Daoy (cell line): Measurements from ENCODE around the gene MORC4. TPM values are rescaled to one million over a fixed set of nuclear protein-coding genes. Genes with fewer than 3 reads are reported as not detected.

ENCODE experiments used
- DNase-seq: peaks from one replicate; pipeline ENCODE4 v3.0.0-alpha.2; 2015; ENCODE audit warnings: low read depth
- total RNA-seq: library from RNA; depleted of rRNA; stranded (reverse); fragments of >200 nt; shearing (Covaris generic); gene quantifications from 2 replicates; pipeline ENCODE4 v1.2.3, GENCODE V29; 2014

The MORC4 gene
- total RNA-seq, 1 experiment from 2014 or later: 9.9 TPM

DNA sequence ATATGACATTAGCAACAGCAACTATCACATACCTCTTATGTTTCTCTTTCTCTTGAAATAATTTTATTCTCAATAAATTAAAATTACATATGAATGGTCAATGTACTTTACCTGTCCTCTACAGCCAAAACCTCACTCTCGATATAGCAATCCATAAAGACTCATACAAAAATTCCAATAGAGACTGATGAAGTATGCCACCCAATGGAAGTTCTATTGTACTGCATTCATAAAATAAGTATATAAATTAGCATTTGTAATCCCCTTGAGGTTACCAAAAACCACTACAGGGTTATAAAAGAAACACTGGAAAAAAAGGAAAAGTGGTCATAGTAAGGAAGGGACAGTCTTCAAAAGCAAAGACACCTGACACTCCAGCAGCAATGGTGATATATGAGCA lies 47.0 kb downstream of the MORC4 start:
- DNase-seq: no peak

GRCh38 chrX:106952538-106952937 lies 47.5 kb downstream of the MORC4 start:
- DNase-seq: no peak

DNA sequence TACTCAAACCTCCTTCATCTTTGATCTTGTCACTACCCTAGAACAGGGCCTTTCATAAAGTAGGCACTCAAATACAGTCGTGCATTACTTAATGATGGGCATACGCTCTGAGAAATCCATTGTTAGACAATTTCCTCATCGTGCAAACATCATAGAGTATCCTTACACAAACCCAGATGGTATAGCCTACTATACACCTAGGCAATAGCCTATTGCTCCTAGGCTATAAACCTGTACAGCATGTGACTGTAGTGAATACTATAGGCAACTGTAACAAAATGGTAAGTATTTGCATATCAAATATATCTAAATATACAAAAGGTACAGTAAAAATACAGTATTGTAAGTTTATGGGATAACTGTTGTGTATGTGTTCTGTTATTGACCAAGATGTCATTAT lies 47.9 kb downstream of the MORC4 start:
- DNase-seq: no peak

GRCh38 chrX:106951230-106951629 lies 48.8 kb downstream of the MORC4 start:
- no peak for DNase-seq

DNA sequence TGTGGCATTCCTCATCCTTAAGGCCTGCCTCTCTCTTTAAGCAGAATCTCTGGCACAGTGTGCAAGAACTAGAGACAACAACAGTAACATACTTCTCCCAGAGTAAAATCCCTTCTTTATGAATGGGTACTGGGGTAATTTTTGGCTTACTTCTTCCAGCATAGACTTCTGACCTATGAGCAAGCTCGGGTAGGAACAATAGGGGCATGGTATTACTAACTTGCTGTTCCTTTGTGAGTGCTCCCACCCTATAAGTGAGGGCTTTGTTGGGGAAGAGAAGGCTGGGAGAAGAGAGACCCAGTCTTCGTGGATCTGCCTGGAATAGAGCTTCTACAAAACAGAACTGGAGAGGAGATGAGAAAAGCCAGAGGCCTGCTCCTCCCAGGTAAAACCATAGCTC lies 49.6 kb downstream of the MORC4 start:
- no peak for DNase-seq

GRCh38 chrX:106949366-106949765 lies 50.6 kb downstream of the MORC4 start:
- no peak for DNase-seq

DNA sequence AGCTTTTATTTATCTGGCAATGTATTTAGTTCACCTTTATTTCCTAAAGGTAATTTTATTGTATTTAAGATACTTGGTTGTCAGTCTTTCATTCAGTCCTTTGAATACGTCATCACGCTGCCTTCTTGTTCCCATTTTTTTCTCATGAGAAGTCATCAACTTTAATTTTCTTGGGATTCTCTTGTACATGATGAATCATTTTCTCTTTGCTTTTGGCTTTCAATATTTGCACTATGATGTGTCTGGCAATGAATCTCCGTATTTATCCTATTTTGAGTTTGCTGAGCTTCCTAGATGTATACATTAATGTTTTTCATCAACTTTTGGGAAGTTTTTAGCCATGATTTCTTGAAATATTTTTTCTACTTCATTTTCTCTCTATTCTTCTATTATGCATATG lies 51.4 kb downstream of the MORC4 start:
- no peak for DNase-seq

DNA sequence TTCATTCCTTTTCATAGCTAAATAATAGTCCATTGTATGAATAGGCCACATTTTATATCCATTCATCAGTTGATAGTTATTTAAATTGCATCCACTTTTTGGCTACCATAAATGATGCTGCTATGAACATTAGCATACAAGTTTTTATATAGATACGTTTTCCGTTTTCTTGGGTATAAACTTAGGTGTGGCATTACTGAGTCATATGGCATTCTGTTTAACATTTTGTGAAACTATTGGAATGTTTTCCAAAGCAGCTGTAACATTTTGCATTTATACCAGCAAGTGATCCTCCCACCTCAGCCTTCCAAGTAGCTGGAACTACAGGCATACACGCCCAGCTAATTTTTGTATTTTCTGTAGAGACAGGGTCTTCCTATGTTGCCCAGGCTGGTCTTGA lies 53.5 kb downstream of the MORC4 start:
- no peak for DNase-seq

DNA sequence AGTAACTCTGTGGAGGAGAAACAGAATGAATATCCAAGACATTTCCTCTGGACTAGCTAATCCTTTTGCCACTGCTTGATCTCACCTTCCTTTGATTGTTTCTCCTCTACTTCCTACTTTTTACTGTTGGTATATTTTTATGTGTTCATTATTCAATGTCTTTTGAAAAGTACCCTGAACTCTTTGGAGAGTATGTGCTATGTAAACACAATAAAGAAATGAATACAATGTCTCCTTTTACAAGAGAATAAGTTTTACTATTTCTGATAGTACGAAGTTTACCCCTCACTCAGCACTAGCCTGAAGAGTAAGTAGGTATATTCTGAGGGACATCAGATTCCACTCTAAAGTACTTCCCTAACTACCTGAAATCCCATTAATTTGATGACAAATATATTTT lies 59.9 kb downstream of the MORC4 start:
- DNase-seq: no peak

GRCh38 chrX:106939566-106939965 lies 60.4 kb downstream of the MORC4 start:
- DNase-seq: no peak

GRCh38 chrX:106936246-106936645 lies 63.8 kb downstream of the MORC4 start:
- DNase-seq: no peak

- DNase-seq: no peak
These were observed 64.8 kb downstream of the MORC4 start for GRCh38 chrX:106935175-106935574.

GRCh38 chrX:106933538-106933961 lies 66.5 kb downstream of the MORC4 start:
- DNase-seq: peak; percentile 39

GRCh38 chrX:106932960-106933537 lies 67.0 kb downstream of the MORC4 start:
- DNase-seq: no peak

DNA sequence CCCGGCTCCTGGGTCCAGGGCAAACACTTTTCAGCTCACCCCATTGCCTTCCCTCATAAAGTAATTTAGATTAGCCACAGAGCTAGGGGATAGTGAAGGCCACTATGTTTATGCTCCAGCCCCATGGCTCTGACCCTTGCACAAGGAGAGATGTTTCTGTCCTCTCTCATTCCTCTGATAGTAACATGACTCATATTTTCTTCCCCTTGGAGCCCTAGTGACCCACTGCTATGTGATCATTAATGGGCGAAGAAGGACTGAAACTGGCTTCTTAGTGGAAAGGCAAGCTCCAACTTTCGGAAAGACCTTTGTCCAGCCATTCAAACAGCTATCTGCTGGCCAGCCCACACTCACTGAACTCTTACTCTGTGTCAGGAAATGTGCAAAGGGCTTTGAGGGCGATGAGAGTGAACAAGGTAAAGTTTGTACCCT lies 67.5 kb downstream of the MORC4 start:
- DNase-seq: no peak

- no peak for DNase-seq
These were observed 68.1 kb downstream of the MORC4 start for GRCh38 chrX:106931831-106932491.

DNA sequence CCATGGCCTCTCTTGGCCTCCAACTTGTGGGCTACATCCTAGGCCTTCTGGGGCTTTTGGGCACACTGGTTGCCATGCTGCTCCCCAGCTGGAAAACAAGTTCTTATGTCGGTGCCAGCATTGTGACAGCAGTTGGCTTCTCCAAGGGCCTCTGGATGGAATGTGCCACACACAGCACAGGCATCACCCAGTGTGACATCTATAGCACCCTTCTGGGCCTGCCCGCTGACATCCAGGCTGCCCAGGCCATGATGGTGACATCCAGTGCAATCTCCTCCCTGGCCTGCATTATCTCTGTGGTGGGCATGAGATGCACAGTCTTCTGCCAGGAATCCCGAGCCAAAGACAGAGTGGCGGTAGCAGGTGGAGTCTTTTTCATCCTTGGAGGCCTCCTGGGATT lies 71.8 kb downstream of the MORC4 start:
- DNase-seq: no peak

DNA sequence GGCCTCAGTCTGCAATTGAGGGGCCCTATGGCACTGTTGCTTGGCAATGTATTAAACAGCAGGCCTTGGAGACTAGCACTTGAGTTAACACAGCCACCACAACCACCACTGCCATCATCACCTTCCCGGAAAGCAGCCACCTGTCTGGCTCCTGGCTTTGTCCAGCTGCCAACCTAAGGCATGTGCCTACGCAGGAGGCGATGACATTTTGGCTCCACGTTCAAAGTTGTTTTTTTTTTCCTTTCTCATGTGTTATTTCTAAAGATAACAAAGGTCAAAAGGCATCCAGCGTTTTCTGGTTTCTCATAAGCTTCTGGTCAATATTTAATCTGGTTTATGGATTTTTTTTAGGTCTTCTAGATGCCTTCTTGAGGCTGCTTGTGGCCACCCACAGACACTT lies 72.3 kb downstream of the MORC4 start:
- no peak for DNase-seq

GRCh38 chrX:106927023-106927422 lies 73.0 kb downstream of the MORC4 start:
- DNase-seq: no peak

DNA sequence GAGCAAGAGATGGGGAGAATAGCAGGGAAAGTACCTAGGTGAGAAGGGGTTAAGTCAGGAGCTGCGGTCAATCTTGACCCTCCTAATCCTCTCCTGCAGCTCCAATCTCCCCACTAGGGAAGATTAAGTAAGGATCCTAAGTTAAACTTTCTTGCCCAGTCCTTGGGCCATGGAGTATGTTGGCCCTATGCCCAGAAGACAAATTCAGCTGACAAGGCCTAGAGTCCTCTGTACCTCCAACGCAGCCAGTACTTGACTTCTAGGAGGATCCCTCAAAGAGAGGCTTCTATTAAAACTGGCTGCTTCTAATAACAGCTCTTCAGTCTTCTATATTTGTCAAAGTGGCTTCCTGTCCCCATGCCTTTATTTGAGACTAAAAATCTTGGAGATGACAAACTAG lies 78.4 kb downstream of the MORC4 start:
- DNase-seq: no peak

DNA sequence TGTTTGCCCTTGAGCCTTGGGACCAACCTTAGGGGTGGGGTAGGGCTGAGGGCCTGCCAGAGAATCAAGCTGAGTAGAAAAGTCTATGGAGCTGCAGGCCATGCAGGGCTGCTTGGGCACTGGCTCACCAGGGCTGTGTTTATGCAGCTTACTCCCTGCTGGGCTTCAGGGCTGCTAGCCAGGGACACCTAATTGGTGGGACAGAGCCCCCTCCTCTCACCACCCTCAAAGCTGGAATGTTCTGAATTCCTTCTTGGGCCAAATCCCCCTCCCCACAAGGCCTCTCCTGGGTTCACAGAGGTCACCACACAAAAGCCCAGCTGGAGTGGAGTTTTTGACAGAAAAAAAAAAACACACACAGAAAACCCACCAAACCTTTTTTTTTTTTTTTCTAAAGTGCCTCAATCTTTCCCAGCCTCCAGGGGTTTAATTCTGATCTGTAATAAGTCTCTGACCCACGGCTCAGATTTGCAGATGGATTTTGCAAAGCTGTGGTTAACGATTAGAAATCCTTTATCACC lies 80.0 kb downstream of the MORC4 start, which contains the start of gene CLDN2:
CLDN2 (plus strand) TSS at position 471 of the 521 bp plus-strand sequence. CDS start 7,827 bp downstream, outside the sequence.
- DNase-seq: no peak

DNA sequence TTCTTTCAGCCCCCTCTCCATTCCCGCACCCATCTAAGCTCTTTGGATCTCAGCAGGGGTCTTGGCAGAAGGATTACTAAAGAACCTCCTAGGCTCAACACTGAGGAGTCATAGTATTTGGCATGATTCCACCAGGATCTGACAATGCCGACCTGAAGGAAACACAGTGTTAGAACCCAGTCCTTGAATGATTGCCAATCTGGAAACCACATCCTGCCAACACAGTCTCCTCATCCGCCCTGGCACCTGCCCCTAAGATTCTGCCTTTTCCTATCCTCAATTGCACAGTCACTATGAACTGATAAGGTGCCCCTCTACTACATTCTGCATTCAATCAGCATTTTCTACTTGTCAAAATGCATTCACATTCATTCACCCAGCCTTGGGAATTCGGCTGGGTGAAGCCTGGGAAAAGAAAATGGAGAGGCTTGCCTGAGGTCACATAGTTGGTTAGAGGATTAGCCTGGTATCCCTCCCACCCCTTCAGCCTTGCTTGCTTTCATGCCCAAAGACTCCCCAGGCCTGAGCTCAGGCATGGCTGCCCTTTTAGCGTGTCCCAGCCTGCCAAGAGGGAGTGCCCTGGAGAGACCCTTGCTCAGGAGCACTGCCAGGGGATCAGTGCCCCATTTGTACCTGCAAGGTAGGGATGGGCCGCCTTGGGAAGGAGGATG lies 82.0 kb downstream of the MORC4 start:
- DNase-seq: peak; percentile 86

- no peak for DNase-seq
These were observed 87.1 kb downstream of the MORC4 start for GRCh38 chrX:106912864-106913263.
